Neuronal stem cell (in vitro differentiated cells): ENCODE measurements around the gene VTA1.
"Not testable (repeated sequence)": the region's sequence is repeated elsewhere in the genome, so short reads cannot be mapped to it uniquely, and the experiment has no call there.

Source experiments
- DNase-seq: peaks from one replicate; pipeline ENCODE4 v3.0.0-alpha.2; 2013; ENCODE audit warnings: low spot score
- H2AFZ ChIP-seq: one replicate; pipeline ENCODE4 v1.6.1; 2013; ENCODE audit warnings: mild to moderate bottlenecking, low read length, inconsistent platforms
- H2AK5ac ChIP-seq: 2 replicates; pipeline ENCODE4 v1.6.1; 2013; ENCODE audit warnings: low read depth, mild to moderate bottlenecking, inconsistent platforms, low read length, moderate library complexity, mixed read lengths
- H2BK120ac ChIP-seq: 2 replicates; pipeline ENCODE4 v1.6.1; 2013; ENCODE audit warnings: low read depth, mild to moderate bottlenecking, inconsistent platforms, low read length, moderate library complexity, mixed read lengths
- H2BK12ac ChIP-seq: one replicate; pipeline ENCODE4 v1.6.1; 2013; ENCODE audit warnings: low read length, inconsistent platforms
- H2BK15ac ChIP-seq: 2 replicates; pipeline ENCODE4 v1.6.1; 2013; ENCODE audit warnings: mild to moderate bottlenecking, low read length, inconsistent platforms, mixed read lengths
- H2BK5ac ChIP-seq: one replicate; pipeline ENCODE4 v1.6.1; 2013; ENCODE audit warnings: inconsistent platforms, mild to moderate bottlenecking, low read length, moderate library complexity
- H3K14ac ChIP-seq: one replicate; pipeline ENCODE4 v1.6.1; 2013; ENCODE audit warnings: low read length, inconsistent platforms
- H3K18ac ChIP-seq: 2 replicates; pipeline ENCODE4 v1.6.1; 2013; ENCODE audit warnings: low read length, inconsistent platforms
- H3K23ac ChIP-seq: 2 replicates; pipeline ENCODE4 v1.6.1; 2013; ENCODE audit warnings: low read depth, mild to moderate bottlenecking, mixed read lengths, low read length, inconsistent platforms; ENCODE audit not compliant: poor library complexity
- H3K27ac ChIP-seq: replicated peaks from 3 replicates; pipeline ENCODE4 v1.5.1; 2013; ENCODE audit warnings: low read length, inconsistent platforms
- H3K27me3 ChIP-seq, 3 experiments: 2 replicates each; pipeline ENCODE4 v1.6.1; 2013; ENCODE audit warnings: low read length in 3 of 3, mild to moderate bottlenecking in 2 of 3, inconsistent platforms in 1 of 3, low read depth in 1 of 3, mixed read lengths in 1 of 3, moderate library complexity in 1 of 3; ENCODE audit not compliant: control insufficient read depth in 3 of 3, insufficient read depth in 3 of 3
- H3K36me3 ChIP-seq, 2 donors: replicated peaks in 1 of 2; 2 replicates each; pipeline ENCODE4 v1.6.1; 2013; ENCODE audit warnings: low read length in 2 of 2; ENCODE audit not compliant: control insufficient read depth in 2 of 2, insufficient read depth in 2 of 2
- H3K4ac ChIP-seq: 2 replicates; pipeline ENCODE4 v1.6.1; 2013; ENCODE audit warnings: inconsistent platforms, mild to moderate bottlenecking, low read length, moderate library complexity
- H3K4me1 ChIP-seq, 2 donors: 1 replicate in 1 of 2; 2 replicates in 1 of 2; pipeline ENCODE4 v1.6.1; 2013; ENCODE audit warnings: low read length in 2 of 2, low read depth in 1 of 2; ENCODE audit not compliant: control insufficient read depth in 2 of 2, insufficient read depth in 1 of 2
- H3K4me2 ChIP-seq: one replicate; pipeline ENCODE4 v1.6.1; 2013; ENCODE audit warnings: mild to moderate bottlenecking, low read length, inconsistent platforms; ENCODE audit not compliant: insufficient read depth, poor library complexity, severe bottlenecking
- H3K4me3 ChIP-seq, 2 donors: 2 replicates each; pipeline ENCODE4 v1.5.1; 2013; ENCODE audit warnings: low read length in 2 of 2, mild to moderate bottlenecking in 2 of 2, inconsistent platforms in 1 of 2, moderate library complexity in 1 of 2
- H3K79me1 ChIP-seq: one replicate; pipeline ENCODE4 v1.6.1; 2013; ENCODE audit warnings: low read depth, mild to moderate bottlenecking, inconsistent platforms, low read length, moderate library complexity
- H3K9ac ChIP-seq: one replicate; pipeline ENCODE4 v1.6.1; 2013; ENCODE audit warnings: mild to moderate bottlenecking, low read depth, low read length, inconsistent platforms; ENCODE audit not compliant: poor library complexity
- H3K9me3 ChIP-seq, 2 donors: replicated peaks in 1 of 2; 2 replicates each; pipeline versions ENCODE3 to v1.6.1; 2013; ENCODE audit warnings: low read length in 2 of 2, mild to moderate bottlenecking in 2 of 2, inconsistent platforms in 1 of 2, low read depth in 1 of 2, mixed read lengths in 1 of 2, moderate library complexity in 1 of 2; ENCODE audit not compliant: control insufficient read depth in 2 of 2, insufficient read depth in 1 of 2
- H4K8ac ChIP-seq: one replicate; pipeline ENCODE4 v1.6.1; 2013; ENCODE audit warnings: low read depth, mild to moderate bottlenecking, inconsistent platforms, low read length, moderate library complexity
- H4K91ac ChIP-seq: one replicate; pipeline ENCODE4 v1.6.1; 2013; ENCODE audit warnings: low read length, low read depth, mild to moderate bottlenecking, inconsistent platforms; ENCODE audit not compliant: poor library complexity
- WGBS, 2 donors: extraction: QIAGEN DNeasy Blood & Tissue Kit; methylation state at CpG; one replicate each; pipeline ENCODE4 v1.1.7; 2013; ENCODE audit warnings: missing lambda C conversion rate in 2 of 2, mixed read lengths in 1 of 2; ENCODE audit not compliant: insufficient read length in 2 of 2, insufficient replicate concordance in 1 of 2; ENCODE audit errors: extremely low coverage in 2 of 2; 5-methylcytosine and 5-hydroxymethylcytosine counted together

Gene VTA1

DNA sequence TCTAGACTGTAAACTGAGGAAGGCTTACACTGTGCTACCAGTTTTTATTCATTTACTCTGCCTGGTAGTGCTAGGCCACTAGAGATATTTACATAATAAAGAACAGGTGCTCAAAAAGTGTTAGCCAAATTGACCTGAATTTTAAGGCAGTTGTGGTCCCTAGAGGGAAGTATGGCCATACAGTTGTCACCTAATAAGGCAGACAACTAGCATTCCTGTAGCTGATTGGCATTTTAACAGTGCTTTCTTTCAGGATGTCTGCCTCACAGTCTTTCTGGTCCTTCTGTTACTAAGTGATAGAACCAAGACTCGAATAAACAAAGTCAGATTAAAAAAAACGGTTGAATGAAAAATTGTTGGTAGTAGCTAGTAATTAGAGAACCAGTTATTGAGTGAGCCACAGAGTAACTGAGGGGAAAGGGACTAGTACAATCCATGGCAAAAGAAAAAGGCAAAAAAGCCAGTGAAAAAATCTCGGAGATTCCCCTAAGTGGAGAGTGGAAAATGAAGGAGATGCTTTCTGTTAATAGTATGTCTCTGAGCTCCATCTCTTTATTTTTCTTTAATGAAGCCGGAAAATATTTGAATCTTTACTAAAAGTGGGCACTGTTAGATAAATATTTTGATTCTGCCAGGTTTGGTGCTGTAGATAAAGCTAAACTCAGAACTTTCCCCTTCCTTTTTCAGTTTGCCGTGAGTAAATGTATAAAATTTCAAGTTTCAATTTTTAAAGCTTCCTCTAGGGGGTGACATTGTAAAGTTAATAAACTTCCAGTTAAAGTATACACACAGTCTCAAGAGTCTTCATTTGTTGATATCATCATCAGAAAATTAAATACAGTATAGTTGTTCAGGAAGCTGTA, 9.1 kb downstream of the VTA1 start:
- H2AK5ac ChIP-seq = no peak overlapping the region
- no peaks in the 10 kb centered on the region for H3K9me3 ChIP-seq
- H3K79me1 ChIP-seq = no peaks in the 10 kb centered on the region
- WGBS, 2 donors = no CpG with 5 or more reads among the region's 5 CpGs
- no peak overlapping the region for H2BK12ac ChIP-seq
- no peak for DNase-seq
- no peak overlapping the region for H3K27ac ChIP-seq
- no peak overlapping the region for H2BK120ac ChIP-seq
- H3K23ac ChIP-seq = no peak overlapping the region
- H3K4me2 ChIP-seq = no peak overlapping the region
- H4K8ac ChIP-seq = no peak overlapping the region
- H3K4ac ChIP-seq = no peak overlapping the region
- H3K18ac ChIP-seq = no peak overlapping the region
- no peaks in the 10 kb centered on the region for H3K4me1 ChIP-seq
- no peak overlapping the region for H4K91ac ChIP-seq
- no peak overlapping the region for H3K4me3 ChIP-seq
- H2BK15ac ChIP-seq = no peak overlapping the region
- H3K27me3 ChIP-seq = no peaks in the 10 kb centered on the region
- H3K36me3 ChIP-seq = no peaks in the 10 kb centered on the region
- no peak overlapping the region for H2BK5ac ChIP-seq
- no peak overlapping the region for H2AFZ ChIP-seq
- H3K14ac ChIP-seq = no peak overlapping the region
- H3K9ac ChIP-seq = no peak overlapping the region

DNA sequence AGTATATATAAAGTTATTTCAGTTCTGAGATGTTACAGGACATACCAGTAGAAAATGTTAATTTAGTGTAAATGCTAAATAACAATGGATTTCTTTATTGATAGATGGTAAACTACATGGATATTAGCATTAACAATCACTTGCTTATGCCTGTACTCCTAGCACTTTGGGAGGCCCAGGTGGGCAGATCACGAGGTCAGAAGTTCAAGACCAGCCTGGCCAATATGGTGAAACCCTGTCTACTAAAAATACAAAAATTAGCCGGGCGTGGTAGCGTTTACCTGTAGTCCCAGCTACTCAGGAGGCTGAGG, 9.7 kb downstream of the VTA1 start:
- not testable (repeated sequence) for H3K4me1 ChIP-seq, H3K4me2 ChIP-seq, H2BK120ac ChIP-seq, H2AK5ac ChIP-seq, H3K27ac ChIP-seq, H2BK15ac ChIP-seq, H3K14ac ChIP-seq, H3K23ac ChIP-seq, H4K91ac ChIP-seq, H3K9me3 ChIP-seq, H2BK5ac ChIP-seq, H3K4ac ChIP-seq, H3K18ac ChIP-seq, H3K4me3 ChIP-seq, H3K79me1 ChIP-seq, H2BK12ac ChIP-seq, H2AFZ ChIP-seq, H3K36me3 ChIP-seq, H3K27me3 ChIP-seq, DNase-seq, H3K9ac ChIP-seq, H4K8ac ChIP-seq
- no CpG with 5 or more reads among the region's 4 CpGs for WGBS, 2 donors

DNA sequence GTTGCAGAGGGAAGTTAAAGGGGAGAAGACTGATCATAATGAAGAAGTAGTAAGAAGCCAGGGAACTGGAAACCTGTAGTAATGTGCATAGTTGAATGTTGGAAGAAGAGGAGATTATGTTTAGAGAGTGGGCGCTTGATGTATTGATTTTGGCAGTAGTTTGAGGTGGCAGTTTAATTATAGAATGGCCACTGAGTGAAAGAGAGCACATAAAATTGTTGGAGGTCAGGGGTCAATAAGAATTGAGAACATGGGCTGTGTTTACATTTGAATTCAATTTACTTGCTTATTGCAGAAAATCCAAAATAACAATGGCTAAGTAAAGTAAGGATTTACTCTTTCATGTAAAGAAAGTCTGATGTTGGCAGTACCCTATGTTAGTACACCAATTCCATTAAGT, 15.7 kb downstream of the VTA1 start:
- H2BK5ac ChIP-seq = no peak overlapping the region
- no peaks in the 10 kb centered on the region for H3K27me3 ChIP-seq
- no peak overlapping the region for H2AFZ ChIP-seq
- no peak overlapping the region for H3K14ac ChIP-seq
- H2BK120ac ChIP-seq = no peak overlapping the region
- no peak overlapping the region for H2AK5ac ChIP-seq
- H3K9ac ChIP-seq = no peak overlapping the region
- H3K4me2 ChIP-seq = no peak overlapping the region
- H4K8ac ChIP-seq = no peak overlapping the region
- H3K27ac ChIP-seq = no peak overlapping the region
- no peak overlapping the region for H2BK15ac ChIP-seq
- H4K91ac ChIP-seq = no peak overlapping the region
- peaks cover 2 to 18% of the 10 kb centered on the region in 2 donors for H3K36me3 ChIP-seq
- H3K9me3 ChIP-seq = no peaks in the 10 kb centered on the region
- peaks cover 0 to 2% of the 10 kb centered on the region in 2 donors for H3K4me1 ChIP-seq
- H3K4ac ChIP-seq = no peak overlapping the region
- H3K4me3 ChIP-seq = no peak overlapping the region
- WGBS, 2 donors = 100% methylated on average over 1 of the region's 1 CpG
- no peak overlapping the region for H3K18ac ChIP-seq
- H2BK12ac ChIP-seq = no peak overlapping the region
- H3K23ac ChIP-seq = no peak overlapping the region
- H3K79me1 ChIP-seq = no peaks in the 10 kb centered on the region
- DNase-seq = no peak

DNA sequence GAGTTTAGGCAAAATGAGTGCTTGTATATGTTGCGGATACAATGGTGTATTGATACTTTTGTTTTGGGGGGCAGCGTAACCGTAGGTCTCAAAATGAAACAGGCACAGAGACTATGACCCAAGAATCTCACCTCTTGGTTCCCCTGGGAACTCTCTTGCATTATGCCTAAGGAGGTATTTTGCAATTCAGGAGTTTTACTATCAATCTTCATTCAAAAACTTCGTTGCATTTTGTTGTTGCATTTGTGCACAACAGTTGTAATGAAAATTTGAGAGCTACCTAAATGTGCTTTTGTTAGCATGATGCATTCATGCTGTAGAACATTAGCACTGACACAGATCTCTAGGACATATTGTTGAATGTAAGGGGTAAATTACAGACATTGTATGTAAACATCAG, 18.2 kb downstream of the VTA1 start:
- Histone ChIP-seq H2BK12ac (no peak overlapping the region), H2AFZ (no peak overlapping the region), H3K4me3 (no peak overlapping the region), H2BK120ac (no peak overlapping the region), H2BK15ac (no peak overlapping the region), H3K4me2 (no peak overlapping the region), H4K8ac (no peak overlapping the region), H4K91ac (no peak overlapping the region), H3K27me3 (no peaks in the 10 kb centered on the region), H3K4ac (no peak overlapping the region), H3K4me1 (peaks cover 0 to 2% of the 10 kb centered on the region in 2 donors), H2BK5ac (no peak overlapping the region), H3K14ac (no peak overlapping the region), H3K36me3 (peaks cover 2 to 39% of the 10 kb centered on the region in 2 donors), H3K9me3 (no peaks in the 10 kb centered on the region), H3K23ac (no peak overlapping the region), H3K18ac (no peak overlapping the region), H3K9ac (no peak overlapping the region), H3K27ac (no peak overlapping the region), H3K79me1 (no peaks in the 10 kb centered on the region), H2AK5ac (no peak overlapping the region)
- WGBS, 2 donors = 100% methylated on average over 1 of the region's 4 CpGs; no CpG with 5 or more reads in 1 of the 2 donors
- no peak for DNase-seq
